Measurements from ENCODE around the gene XCL1.

DNA sequence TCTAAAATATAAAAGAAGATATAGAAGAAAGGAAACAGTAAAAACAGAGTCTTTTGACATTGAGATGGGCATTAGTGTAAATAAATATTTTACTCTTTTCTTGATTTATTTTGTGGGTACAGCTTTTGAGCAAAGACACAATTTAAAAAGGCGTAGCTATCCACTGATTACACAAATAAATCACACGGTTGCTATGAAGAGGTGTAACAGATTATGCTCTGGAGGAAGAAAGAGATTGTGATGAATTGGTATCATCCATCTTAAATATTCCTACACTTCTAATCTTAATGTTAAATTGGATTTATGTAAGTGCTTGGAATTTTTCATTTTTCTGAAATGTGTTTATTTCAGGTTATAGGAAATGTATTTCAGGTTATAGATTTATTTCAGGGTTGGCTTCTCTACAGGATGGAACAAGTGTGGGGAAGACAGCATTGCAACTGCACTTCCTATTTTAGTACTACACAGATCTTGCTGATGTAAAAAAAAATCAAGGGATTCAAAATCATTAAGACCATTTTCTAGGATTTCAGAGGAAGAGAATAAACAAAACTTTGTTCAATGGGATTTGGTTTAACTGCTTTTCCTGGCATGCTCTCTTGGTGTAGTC lies 15.3 kb downstream of the XCL1 start:
- TF ChIP-seq CTCF (IDR thresholded peaks at IDR 0.05) (no peak), POLR2A (IDR thresholded peaks at IDR 0.05) (no peak)
